T follicular helper cell (primary cell): ENCODE measurements around the gene RNASE11.
"Not testable (repeated sequence)": the region's sequence is repeated elsewhere in the genome, so short reads cannot be mapped to it uniquely, and the experiment has no call there.

Source experiments
- DNase-seq: peaks from one replicate; pipeline ENCODE4 v3.0.0-alpha.2; 2020; ENCODE audit warnings: low read depth

RNASE11 gene

DNA sequence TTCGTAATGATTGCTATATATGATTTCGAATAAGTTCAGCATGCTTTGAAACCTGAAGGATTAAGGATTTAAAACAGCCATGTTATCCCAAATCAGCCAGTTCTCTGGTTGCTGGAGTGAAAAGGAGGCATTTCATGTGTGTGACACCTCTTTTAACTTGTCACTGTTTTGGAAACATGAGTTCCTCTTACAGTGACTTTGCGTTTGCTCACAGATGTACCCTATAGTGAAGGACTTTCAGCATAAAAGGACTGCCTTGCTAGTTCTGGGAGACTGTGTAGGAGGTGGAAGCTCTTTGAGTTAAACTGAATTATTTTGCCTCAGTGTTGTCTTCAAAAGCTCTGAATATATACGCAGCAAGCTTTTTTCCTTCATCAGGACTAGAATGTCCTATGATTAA is 7.6 kb downstream of the RNASE11 start:
- no peak for DNase-seq

- DNase-seq = no peak
Measured at GRCh38 chr14:20578784-20579502, 8.9 kb downstream of the RNASE11 start.

- DNase-seq = no peak
Measured at GRCh38 chr14:20578325-20578724, 9.5 kb downstream of the RNASE11 start.

DNA sequence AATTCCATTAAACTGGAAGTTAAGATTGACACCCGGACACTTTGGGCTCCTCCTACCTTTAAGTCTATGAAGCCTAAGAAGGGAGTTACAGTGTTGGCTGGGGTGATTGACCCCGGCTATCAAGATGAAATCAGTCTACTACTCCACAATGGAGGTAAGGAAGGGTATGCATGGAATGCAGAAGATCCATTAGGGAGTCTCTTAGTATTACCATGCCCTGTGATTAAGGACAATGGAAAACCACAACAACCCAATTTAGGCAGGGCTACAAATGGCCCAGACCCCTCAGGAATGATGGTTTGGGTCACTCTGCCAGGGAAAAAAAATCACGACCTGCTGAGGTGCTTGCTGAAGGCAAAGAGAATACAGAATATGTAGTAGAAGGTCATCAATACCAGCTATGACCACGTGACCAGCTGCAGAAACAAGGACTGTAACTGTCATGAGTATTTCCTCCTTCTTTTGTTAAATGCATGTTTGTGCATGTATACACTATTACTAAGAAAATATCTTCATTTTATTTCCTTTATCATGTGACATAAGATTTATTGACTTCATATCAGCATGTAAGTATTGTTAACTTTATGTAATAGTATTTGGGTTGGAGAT is 15.3 kb downstream of the RNASE11 start:
- DNase-seq = not testable (repeated sequence)

DNA sequence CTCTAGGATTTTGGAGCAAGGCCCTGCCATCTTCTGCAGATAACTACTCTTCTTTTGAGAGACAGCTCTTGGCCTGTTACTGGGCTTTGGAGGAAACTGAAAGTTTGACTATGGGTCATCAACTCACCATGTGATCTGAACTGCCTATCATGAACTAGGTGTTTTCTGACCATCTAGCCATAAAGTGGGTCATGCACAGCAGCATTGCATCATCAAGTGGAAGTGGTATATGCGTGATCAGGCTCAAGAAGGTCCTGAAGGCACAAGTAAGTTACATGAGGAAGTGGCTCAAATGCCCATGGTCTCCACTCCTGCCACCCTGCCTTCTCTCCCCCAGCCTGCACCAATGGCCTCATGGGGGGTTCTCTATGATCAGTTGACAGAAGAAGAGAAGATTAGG is 17.1 kb downstream of the RNASE11 start:
- DNase-seq = not testable (repeated sequence)

DNA sequence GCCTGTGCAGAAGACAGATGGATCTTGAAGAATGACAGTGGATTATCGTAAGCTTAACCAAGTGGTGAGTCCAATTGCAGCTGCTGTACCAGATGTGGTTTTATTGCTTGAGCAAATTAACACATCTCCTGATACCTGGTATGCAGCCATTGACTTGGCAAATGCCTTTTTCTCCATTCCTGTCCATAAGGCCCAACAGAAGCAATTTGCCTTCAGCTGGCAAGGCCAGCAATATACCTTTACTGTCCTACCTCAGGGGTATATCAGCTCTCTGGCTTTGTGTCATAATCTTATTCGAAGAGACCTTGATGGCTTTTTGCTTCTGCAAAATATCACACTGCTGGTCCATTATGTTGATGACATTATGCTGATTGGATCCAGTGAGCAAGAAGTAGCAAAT is 17.9 kb downstream of the RNASE11 start:
- not testable (repeated sequence) for DNase-seq

DNA sequence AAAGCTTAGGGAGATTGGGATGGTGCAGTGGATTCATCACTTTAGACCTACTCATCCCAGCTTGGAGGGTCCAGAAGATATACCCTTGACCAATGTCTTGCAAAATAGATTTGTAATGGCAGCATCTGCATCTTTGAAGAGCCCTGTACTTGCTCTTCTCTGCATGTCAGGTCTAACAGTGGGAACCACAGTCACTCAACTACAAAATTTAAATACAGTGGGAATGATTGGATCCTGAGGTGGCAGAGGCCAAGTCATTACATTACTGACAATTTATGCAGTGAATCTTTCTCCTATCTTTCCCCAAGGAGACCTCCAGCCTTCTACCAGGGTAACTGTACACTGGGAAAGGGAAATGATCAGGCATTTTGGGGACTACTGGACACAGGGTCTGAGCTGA is 18.7 kb downstream of the RNASE11 start:
- no peak for DNase-seq

GRCh38 chr14:20568393-20568792 is 19.4 kb downstream of the RNASE11 start:
- no peak for DNase-seq

GRCh38 chr14:20567199-20567598 is 20.6 kb downstream of the RNASE11 start:
- DNase-seq = not testable (repeated sequence)

- no peak for DNase-seq
Measured at GRCh38 chr14:20564501-20564997, 23.3 kb downstream of the RNASE11 start.

- DNase-seq = no peak
Measured at GRCh38 chr14:20563971-20564370, 23.8 kb downstream of the RNASE11 start.

DNA sequence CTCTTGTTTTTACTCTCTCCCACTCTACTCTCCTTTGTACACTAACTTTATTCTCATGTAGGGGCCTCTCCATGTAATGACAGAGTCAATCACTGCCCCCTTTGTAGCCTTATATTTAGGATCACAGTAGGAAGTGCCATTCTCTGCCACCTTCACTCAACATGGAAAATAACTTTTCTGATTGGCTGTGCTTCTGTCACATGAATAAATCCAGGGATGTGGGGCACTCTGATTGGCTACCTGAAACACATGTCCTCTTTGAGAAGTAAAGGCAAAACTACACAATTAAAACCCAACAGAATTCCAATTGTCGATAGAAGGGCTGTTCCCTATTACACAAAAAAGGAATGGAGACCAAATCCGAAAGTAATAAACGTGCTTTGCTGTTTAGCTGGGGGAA is 26.8 kb downstream of the RNASE11 start, which contains the start of gene RNASE9:
Gene RNASE9, minus strand, starts transcription at position 87 of the 400 bp plus-strand sequence.
- DNase-seq = no peak

GRCh38 chr14:20559461-20559904 is 28.3 kb downstream of the RNASE11 start:
- no peak for DNase-seq

DNA sequence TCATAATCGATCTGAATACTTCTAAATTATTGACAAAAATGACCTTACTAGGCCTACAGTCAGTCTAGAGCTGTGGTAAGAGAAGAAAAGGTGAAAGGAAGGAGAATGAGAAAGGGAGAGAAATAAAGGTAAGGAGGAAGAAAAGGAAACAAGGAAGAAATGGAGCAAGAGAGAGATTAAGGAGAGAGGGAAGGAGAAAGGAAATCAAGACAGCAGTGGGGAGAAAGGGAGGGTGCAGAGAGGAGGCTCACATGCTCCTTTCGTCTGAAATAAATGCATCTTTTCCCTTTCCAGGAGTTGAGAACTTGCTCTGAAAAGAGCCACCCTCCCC is 30.6 kb downstream of the RNASE11 start:
- DNase-seq = no peak

DNA sequence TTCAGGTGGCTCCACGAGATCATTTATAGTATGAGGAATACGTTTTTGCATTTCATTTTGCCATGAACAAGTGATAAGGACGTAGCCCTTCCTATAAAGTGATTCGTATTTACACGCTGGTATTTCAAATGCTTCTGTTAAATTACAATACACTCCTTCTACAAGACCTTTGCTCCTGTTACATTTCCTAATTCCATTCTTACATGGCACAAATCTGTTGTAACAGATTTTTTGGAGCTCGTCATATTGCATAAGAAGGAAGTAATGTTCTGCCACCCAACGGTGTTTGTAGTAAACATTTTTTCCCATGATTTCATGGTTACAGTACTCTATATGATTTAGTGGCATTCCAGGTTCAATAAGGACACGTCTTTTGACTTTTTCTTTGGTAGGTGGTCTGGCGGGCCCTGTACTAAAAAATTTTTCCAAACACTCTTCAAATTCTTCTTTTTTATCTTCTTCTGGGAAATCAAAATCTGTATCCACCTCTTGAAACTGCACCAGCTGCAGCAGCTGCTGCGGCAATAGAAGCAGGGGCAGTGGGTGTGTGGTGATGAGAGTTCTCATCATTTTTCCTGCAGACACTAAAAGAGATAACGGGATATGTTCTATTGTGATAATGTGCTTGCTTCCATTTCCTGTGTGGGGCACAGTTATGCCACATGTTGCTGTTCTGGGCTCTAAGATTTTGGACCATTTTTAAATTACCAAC is 31.1 kb downstream of the RNASE11 start:
- DNase-seq = no peak

DNA sequence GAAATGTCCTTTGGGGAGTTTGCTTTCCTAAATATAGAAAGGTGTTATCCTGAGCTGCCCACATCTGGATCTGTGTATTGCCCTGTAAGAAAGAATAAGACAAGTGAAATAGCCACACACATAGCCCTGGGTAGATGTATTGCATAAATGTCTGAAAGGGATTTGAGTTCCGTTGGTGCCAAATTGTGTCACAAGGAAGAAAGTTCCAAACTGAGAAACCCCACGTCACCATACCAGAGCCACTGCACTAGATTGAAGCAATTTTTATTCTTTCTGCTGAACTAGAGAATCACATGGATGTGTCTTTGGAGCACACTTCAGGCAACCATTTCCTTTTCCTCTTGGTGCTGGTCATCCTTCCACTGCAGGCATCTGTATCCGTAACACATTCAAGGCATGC is 32.0 kb downstream of the RNASE11 start:
- no peak for DNase-seq

DNA sequence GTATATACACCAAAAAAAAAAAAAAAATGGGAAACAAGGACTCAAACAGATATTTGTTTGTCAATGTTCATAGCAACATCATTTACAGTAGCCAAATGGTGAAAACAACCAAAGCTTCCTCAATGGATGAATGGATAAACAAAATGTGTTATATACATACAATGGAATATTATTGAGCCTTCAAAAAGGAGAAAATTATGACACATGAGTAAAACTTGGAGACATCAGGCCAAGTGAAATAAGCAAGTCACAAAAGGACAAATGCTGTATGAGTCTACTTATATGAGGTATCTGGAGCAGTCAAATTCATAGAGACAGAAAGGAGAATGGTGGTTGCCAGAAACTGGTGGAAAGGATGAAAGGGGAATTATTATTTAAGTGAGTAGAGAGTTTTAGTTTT is 34.8 kb downstream of the RNASE11 start:
- DNase-seq = no peak

DNA sequence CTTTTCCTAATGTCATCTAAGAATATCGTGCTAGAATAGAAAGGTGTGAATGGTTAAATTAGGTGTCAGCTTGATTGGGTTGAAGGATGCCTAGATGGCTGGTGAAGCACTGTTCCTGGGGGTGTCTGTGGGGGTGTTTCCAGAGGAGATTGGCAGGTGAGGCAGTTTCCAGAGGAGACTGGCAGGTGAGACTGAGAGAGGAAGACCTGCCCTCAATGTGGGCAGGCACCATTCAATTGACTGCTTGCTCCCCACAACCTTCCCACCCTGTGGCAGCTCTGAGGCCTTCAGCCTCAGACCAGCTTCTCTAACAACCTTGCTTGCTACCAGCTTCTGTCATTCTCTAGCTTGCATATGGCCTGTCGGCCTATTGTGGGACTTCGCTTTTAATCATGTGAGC is 36.2 kb downstream of the RNASE11 start:
- DNase-seq = no peak

DNA sequence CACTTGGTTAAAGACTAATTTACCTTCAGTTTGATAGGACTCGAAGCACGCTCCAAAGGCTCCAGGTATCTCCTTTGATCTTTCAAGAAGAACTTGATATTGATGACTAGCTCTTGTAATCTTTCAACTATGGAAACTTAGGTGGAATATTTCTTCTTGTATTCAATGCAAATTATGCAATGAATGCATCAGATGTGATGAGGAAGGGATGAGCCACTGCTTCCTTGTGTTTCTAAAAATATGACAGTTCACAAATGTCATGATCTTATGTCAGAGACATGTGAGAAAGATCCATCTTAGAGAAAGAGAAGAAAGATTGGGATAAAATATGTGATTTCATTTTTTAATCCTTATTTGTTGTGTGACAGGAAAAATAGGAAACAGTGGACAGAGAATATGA is 36.9 kb downstream of the RNASE11 start:
- no peak for DNase-seq

GRCh38 chr14:20548414-20549158 is 39.2 kb downstream of the RNASE11 start:
- DNase-seq = no peak

GRCh38 chr14:20546877-20547276 is 40.9 kb downstream of the RNASE11 start:
- no peak for DNase-seq

- DNase-seq = no peak
Measured at GRCh38 chr14:20539906-20540305, 47.9 kb downstream of the RNASE11 start.
